RWPE1 (cell line): ENCODE measurements around the gene CPLX4.

Experiments
- CTCF ChIA-PET: fragments of 350-600 bp; sonication (Branson Sonifier 250); formaldehyde crosslinking; extraction: SDS; loops from one replicate; lab custom pipeline; 2021; lab: Yijun Ruan, JAX
- POLR2A ChIA-PET: fragments of 400-600 bp; formaldehyde crosslinking; extraction: SDS; loops from one replicate; lab custom pipeline; 2020; ENCODE audit warnings: antibody characterized with exemption; ENCODE audit not compliant: low non-redundant PET; lab: Yijun Ruan, JAX
- DNase-seq: peaks from one replicate; pipeline ENCODE4 v3.0.0; 2012; ENCODE audit warnings: low spot score
- H3K27ac ChIP-seq: fragments of 450-650 bp; 2 replicates; pipeline ENCODE4 v1.5.1; 2017
- CTCF ChIP-seq: fragments of 450-650 bp; conservative IDR thresholded peaks from 2 replicates; pipeline ENCODE4 v1.5.1; 2017; ENCODE audit warnings: low read depth, mild to moderate bottlenecking

Gene CPLX4

GRCh38 chr18:59286341-59286740 is 32.1 kb downstream of the CPLX4 start:
- no peak for DNase-seq
- ChIA-PET POLR2A (no interaction called here), CTCF (no interaction called here)
- H3K27ac ChIP-seq, result no peak overlapping the region
- no peak for TF ChIP-seq CTCF

- no peak for DNase-seq
- ChIA-PET CTCF (no interaction called here), POLR2A (no interaction called here)
- H3K27ac ChIP-seq, result no peak overlapping the region
- no peak for TF ChIP-seq CTCF
Observed at GRCh38 chr18:59282341-59282740, 36.1 kb downstream of the CPLX4 start.

- CTCF ChIA-PET, result no interaction called here
- H3K27ac ChIP-seq, result no peak overlapping the region
- POLR2A ChIA-PET, result no interaction called here
- DNase-seq, result no peak
- TF ChIP-seq CTCF, result no peak
Observed at GRCh38 chr18:59279722-59280121, 38.7 kb downstream of the CPLX4 start.

- TF ChIP-seq CTCF, result no peak
- ChIA-PET CTCF (interaction anchor here (1.0 kb wide), 1 partner anchor 21 kb away, joined by 3 read pairs; no protein-coding TSS in a partner anchor), POLR2A (no interaction called here)
- DNase-seq, result no peak
- no peak overlapping the region for H3K27ac ChIP-seq
Observed at GRCh38 chr18:59279193-59279592, 39.3 kb downstream of the CPLX4 start.

- DNase-seq, result no peak
- ChIA-PET CTCF (interaction anchor here (1.0 kb wide), 1 partner anchor 22 kb away, joined by 3 read pairs; no protein-coding TSS in a partner anchor), POLR2A (no interaction called here)
- no peak for TF ChIP-seq CTCF
- no peak overlapping the region for H3K27ac ChIP-seq
Observed at GRCh38 chr18:59278793-59279192, 39.7 kb downstream of the CPLX4 start.

- ChIA-PET CTCF (no interaction called here), POLR2A (no interaction called here)
- no peak for TF ChIP-seq CTCF
- DNase-seq, result no peak
- H3K27ac ChIP-seq, result no peak overlapping the region
Observed at GRCh38 chr18:59276047-59276446, 42.4 kb downstream of the CPLX4 start.
